GM06990 (cell line): ENCODE results near the gene MYO1D.

Source experiments
- DNase-seq: peaks from one replicate; pipeline ENCODE4 v3.0.0-alpha.2; 2011; ENCODE audit not compliant: insufficient read length; ENCODE audit errors: extremely low read depth
- H3K27me3 ChIP-seq: replicated peaks from 2 replicates; pipeline ENCODE4 v1.6.0; 2011; ENCODE audit warnings: low read length; ENCODE audit not compliant: control insufficient read depth, insufficient read depth
- H3K36me3 ChIP-seq: 2 replicates; pipeline ENCODE4 v1.5.1; 2011; ENCODE audit warnings: low read length; ENCODE audit not compliant: control insufficient read depth, insufficient read depth
- H3K4me3 ChIP-seq: replicated peaks from 2 replicates; pipeline ENCODE4 v1.5.1; 2011; ENCODE audit warnings: low read depth, mild to moderate bottlenecking, control low read depth, low read length
- TF ChIP-seq, protein P1 (sequence below): IDR thresholded peaks from 2 replicates; pipeline ENCODE4 v1.5.1; 2011; ENCODE audit warnings: low read length, control low read depth, mild to moderate bottlenecking, inconsistent platforms; ENCODE audit not compliant: insufficient read depth, poor library complexity, severe bottlenecking

Gene MYO1D

DNA sequence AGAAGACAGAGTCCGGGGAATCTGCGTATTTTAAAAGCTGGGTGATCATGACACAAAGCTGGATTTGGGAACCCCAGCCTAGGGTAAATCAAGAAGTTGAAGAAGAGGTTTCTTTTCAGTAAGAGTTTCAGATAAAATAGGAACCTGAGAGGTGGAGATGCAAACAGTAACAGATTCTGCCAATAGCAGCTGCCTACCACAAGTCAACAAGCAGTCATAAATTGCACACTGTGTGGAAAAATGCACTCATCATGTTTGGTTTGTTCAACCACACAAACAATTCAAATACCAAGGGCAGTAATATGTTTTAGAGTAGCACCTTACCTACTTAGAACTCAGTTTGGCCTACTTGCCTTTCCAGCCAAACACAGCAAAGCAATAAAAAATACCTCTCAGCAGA is 14.0 kb downstream of the MYO1D start:
- TF ChIP-seq, protein P1, sequence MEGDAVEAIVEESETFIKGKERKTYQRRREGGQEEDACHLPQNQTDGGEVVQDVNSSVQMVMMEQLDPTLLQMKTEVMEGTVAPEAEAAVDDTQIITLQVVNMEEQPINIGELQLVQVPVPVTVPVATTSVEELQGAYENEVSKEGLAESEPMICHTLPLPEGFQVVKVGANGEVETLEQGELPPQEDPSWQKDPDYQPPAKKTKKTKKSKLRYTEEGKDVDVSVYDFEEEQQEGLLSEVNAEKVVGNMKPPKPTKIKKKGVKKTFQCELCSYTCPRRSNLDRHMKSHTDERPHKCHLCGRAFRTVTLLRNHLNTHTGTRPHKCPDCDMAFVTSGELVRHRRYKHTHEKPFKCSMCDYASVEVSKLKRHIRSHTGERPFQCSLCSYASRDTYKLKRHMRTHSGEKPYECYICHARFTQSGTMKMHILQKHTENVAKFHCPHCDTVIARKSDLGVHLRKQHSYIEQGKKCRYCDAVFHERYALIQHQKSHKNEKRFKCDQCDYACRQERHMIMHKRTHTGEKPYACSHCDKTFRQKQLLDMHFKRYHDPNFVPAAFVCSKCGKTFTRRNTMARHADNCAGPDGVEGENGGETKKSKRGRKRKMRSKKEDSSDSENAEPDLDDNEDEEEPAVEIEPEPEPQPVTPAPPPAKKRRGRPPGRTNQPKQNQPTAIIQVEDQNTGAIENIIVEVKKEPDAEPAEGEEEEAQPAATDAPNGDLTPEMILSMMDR, result no peak
- Histone ChIP-seq H3K27me3 (no peaks in the 10 kb centered on the region), H3K36me3 (no peaks in the 10 kb centered on the region)

DNA sequence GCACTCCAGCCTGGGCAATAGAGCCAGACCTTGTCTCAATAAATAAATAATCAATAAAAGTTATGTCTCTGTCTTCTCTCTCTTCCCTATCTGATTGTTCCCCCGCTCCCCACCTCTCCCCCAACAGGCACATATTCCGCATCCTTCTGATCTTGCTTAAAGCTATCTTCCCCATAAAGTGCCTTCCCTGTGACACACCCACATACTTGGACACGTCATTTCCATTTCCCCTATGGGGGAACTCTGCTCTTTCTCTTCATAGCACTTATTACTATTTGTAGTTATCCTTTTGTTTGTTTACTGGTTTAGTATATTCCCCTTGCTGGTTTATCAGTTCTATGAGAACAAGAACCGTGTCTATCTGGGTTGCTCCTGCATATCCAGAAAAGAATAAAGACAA is 14.9 kb downstream of the MYO1D start:
- no peak for DNase-seq
- H3K27me3 ChIP-seq, result no peaks in the 10 kb centered on the region

More for the DNA sequence above, 14.0 kb downstream of the MYO1D start:
- H3K4me3 ChIP-seq, result no peak overlapping the region
- DNase-seq, result no peak

DNA sequence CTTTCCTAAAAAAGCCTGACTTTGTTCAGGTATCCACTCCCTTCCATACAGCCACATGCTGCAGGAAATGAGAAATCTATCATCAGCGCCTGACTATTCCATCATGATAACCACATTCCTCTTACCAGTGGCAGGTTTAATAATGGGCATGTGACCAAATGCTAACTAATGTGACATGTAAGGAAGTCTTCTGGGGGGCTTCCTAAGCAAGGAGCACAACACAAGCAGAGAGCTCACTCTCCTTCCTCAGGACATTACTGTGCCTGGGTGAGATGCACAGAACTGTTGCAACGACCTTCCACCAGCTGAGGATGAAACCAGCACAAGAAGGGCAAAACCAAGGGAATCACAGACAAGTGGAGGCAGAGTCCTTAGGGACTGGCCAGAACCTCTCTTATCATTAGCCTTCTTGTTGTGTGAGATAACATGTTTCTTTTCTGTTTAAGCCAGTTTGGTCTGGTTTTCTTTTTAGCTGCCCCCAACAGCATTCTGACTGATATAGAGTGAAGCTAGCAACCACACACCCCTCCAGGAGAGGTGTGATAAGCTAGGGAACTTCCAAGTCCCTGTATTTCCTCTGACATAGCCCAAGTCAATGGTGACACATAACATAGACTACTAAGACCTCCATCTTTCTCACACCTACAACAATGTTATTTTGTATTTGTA is 16.9 kb downstream of the MYO1D start:
- Histone ChIP-seq H3K27me3 (no peaks in the 10 kb centered on the region), H3K4me3 (no peak overlapping the region), H3K36me3 (no peaks in the 10 kb centered on the region)
- TF ChIP-seq, protein P1, result no peak
- no peak for DNase-seq

More for the DNA sequence above, 14.9 kb downstream of the MYO1D start:
- Histone ChIP-seq H3K4me3 (no peak overlapping the region), H3K36me3 (no peaks in the 10 kb centered on the region)
- TF ChIP-seq, protein P1, result no peak

DNA sequence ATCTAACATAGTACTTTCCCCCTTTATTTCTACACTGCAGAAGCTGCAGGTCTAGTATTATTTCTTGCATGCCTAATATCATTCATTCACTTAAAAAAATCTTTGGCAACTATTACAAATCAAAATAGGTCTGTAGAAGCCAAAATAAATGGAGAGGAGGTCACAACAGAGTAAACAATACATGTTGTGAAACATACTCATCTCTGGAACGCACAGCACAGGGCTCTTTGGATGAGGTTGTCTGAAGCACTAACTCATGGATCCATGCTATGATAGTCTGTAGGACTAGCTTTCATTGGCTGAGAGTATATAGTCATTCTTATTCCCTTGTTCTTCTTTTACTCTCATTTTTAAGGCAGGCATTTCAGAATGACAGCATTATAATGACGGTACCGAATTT is 21.3 kb downstream of the MYO1D start:
- TF ChIP-seq, protein P1, result no peak
- no peak overlapping the region for H3K4me3 ChIP-seq
- H3K36me3 ChIP-seq, result no peaks in the 10 kb centered on the region
- H3K27me3 ChIP-seq, result no peaks in the 10 kb centered on the region
- DNase-seq, result no peak

DNA sequence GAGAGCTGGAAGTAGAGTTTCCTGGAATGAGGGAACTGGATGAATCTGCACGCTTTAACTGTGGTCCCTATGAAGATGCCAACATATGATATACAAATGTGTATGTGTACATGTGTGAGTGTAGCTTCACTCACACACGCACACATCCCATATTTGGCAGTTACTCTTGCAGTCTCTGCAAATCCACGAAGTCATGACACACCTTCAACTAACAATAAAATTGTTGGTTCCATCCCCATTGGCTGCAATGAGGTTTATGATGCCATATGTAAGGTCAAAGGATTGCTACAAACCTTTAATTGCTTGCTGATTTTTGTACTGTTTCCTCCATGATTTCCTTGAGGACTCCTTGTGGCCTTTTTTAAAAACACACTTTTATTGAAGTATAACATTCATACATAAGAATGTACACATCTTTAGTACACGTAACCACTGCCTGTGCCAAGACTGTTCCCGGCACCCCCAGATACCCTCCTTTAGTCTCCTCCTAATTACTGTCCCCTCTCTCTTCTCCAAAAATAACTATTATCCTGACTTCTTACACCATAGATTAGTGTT is 22.0 kb downstream of the MYO1D start:
- DNase-seq, result no peak
- H3K27me3 ChIP-seq, result no peaks in the 10 kb centered on the region
- TF ChIP-seq, protein P1, result no peak
- H3K4me3 ChIP-seq, result no peak overlapping the region
- no peaks in the 10 kb centered on the region for H3K36me3 ChIP-seq
